Measurements from ENCODE around the gene RBPJ. TPM values are rescaled to one million over a fixed set of nuclear protein-coding genes. Genes with fewer than 3 reads are reported as not detected.

Gene RBPJ
- polyA plus RNA-seq, 3 donors, result 75.3 to 177 (median 128) TPM

GRCh38 chr4:26380740-26381139 is 59.9 kb downstream of the RBPJ start:
- peaks cover 0 to 2% (median 0%) of the 10 kb centered on the region in 7 donors for H3K9me3 Mint-ChIP-seq
- no CpG with 5 or more reads among the region's 2 CpGs for WGBS (ENCODE audit: insufficient coverage)
- peaks cover 33% of the 10 kb centered on the region for H3K4me1 Mint-ChIP-seq
- no peaks in the 10 kb centered on the region for H3K27me3 ChIP-seq (ENCODE audit: control insufficient read depth in 2 of 2, insufficient read depth in 2 of 2, low read length in 2 of 2)
- peaks cover 17 to 20% of the 10 kb centered on the region in 2 donors for H3K4me1 ChIP-seq (ENCODE audit: control insufficient read depth in 1 of 2, insufficient read depth in 2 of 2, low read length in 2 of 2)
- DNase-seq, result no peak
- H3K4me3 ChIP-seq (replicated peaks in 1 of 3; ENCODE audit: low read depth in 2 of 3, low read length in 3 of 3), result no peak overlapping the region
- TF ChIP-seq CTCF (IDR thresholded peaks at IDR 0.05), result no peak
- no peak overlapping the region for H3K27ac ChIP-seq (ENCODE audit: low read depth in 1 of 2, low read length in 2 of 2)
- H3K27me3 Mint-ChIP-seq (ENCODE audit: low read depth in 3 of 3), result peaks cover 0 to 3% (median 3%) of the 10 kb centered on the region in 3 donors
- no peak overlapping the region for H3K27ac Mint-ChIP-seq
- H4K20me1 ChIP-seq (ENCODE audit: insufficient read depth, low read length), result peaks cover 100% of the 10 kb centered on the region
- H3K36me3 Mint-ChIP-seq, result peaks cover 12 to 18% of the 10 kb centered on the region in 2 donors
- H2AFZ ChIP-seq (ENCODE audit: insufficient read depth, low read depth, low read length, poor library complexity, severe bottlenecking), result no peak overlapping the region
- H3K9ac ChIP-seq (ENCODE audit: insufficient read depth, low read length, poor library complexity, severe bottlenecking), result no peak overlapping the region
- no peaks in the 10 kb centered on the region for H3K9me3 ChIP-seq (replicated peaks in 1 of 2; ENCODE audit: control insufficient read depth in 1 of 2, insufficient read depth in 1 of 2, low read length in 2 of 2)
- no peak overlapping the region for H3K4me3 Mint-ChIP-seq
- intact Hi-C loops (cut with micrococcal nuclease), result loop anchor here in 1 of 2 donors (10.0 kb wide), 1 partner anchor 46 kb away; no protein-coding TSS in a partner anchor
- H3K4me2 ChIP-seq (replicated peaks; ENCODE audit: extremely low read depth, low read length, poor library complexity, severe bottlenecking), result no peak overlapping the region
- peaks cover 3 to 15% of the 10 kb centered on the region in 2 donors for H3K36me3 ChIP-seq (replicated peaks in 1 of 2; ENCODE audit: control insufficient read depth in 1 of 2, insufficient read depth in 2 of 2, low read length in 2 of 2)
- peaks cover 74% of the 10 kb centered on the region for H3K79me2 ChIP-seq (ENCODE audit: insufficient read depth, low read length)

GRCh38 chr4:26384380-26385057 is 63.7 kb downstream of the RBPJ start:
- Mint-ChIP-seq H3K27me3 (ENCODE audit: low read depth in 3 of 3) (no peaks in the 10 kb centered on the region), H3K9me3 (peaks cover 0 to 4% (median 0%) of the 10 kb centered on the region in 7 donors), H3K36me3 (peaks cover 28 to 39% of the 10 kb centered on the region in 2 donors), H3K27ac (no peak overlapping the region), H3K4me3 (no peak overlapping the region), H3K4me1 (peaks cover 14% of the 10 kb centered on the region)
- Histone ChIP-seq H2AFZ (ENCODE audit: insufficient read depth, low read depth, low read length, poor library complexity, severe bottlenecking) (no peak overlapping the region), H3K9ac (ENCODE audit: insufficient read depth, low read length, poor library complexity, severe bottlenecking) (no peak overlapping the region), H3K4me1 (ENCODE audit: control insufficient read depth in 1 of 2, insufficient read depth in 2 of 2, low read length in 2 of 2) (peaks cover 0 to 5% of the 10 kb centered on the region in 2 donors), H3K4me3 (replicated peaks in 1 of 3; ENCODE audit: low read depth in 2 of 3, low read length in 3 of 3) (no peak overlapping the region), H4K20me1 (ENCODE audit: insufficient read depth, low read length) (peaks cover 91% of the 10 kb centered on the region), H3K4me2 (replicated peaks; ENCODE audit: extremely low read depth, low read length, poor library complexity, severe bottlenecking) (no peak overlapping the region), H3K36me3 (replicated peaks in 1 of 2; ENCODE audit: control insufficient read depth in 1 of 2, insufficient read depth in 2 of 2, low read length in 2 of 2) (peaks cover 26 to 37% of the 10 kb centered on the region in 2 donors), H3K27ac (ENCODE audit: low read depth in 1 of 2, low read length in 2 of 2) (no peak overlapping the region), H3K27me3 (ENCODE audit: control insufficient read depth in 2 of 2, insufficient read depth in 2 of 2, low read length in 2 of 2) (no peaks in the 10 kb centered on the region), H3K79me2 (ENCODE audit: insufficient read depth, low read length) (peaks cover 55% of the 10 kb centered on the region), H3K9me3 (replicated peaks in 1 of 2; ENCODE audit: control insufficient read depth in 1 of 2, insufficient read depth in 1 of 2, low read length in 2 of 2) (no peaks in the 10 kb centered on the region)
- TF ChIP-seq CTCF (IDR thresholded peaks at IDR 0.05), result no peak
- WGBS (ENCODE audit: insufficient coverage), result no CpG with 5 or more reads among the region's 7 CpGs
- DNase-seq, result no peak
- intact Hi-C loops (cut with micrococcal nuclease), result loop anchor here in 1 of 2 donors (10.0 kb wide), 1 partner anchor 50 kb away; no protein-coding TSS in a partner anchor
